Measurements from ENCODE around the gene MRPL33.
"Not testable (repeated sequence)": the region's sequence is repeated elsewhere in the genome, so short reads cannot be mapped to it uniquely, and the experiment has no call there.

Gene MRPL33

DNA sequence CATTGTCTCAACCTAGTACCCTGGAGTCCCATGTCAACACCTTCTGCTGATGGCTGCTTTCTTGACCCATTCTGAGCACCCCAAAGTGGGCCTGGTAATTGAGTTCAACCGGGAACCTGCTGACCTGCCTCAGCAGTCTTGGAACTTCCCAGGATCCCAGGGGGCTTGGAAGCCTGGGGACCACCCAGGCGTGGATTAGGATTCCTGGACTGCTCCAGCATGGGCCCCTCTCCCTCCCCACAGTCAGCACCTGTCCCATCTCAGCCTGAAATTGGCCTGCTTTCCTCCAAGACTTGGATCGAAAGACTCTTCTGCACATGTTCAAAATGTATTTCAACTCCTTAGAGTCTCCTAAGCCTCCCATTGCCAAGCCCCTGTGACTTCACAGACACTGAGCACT lies 15.4 kb upstream of the MRPL33 start:
- no peaks in the 10 kb centered on the region for H3K9me3 Mint-ChIP-seq
- no peaks in the 10 kb centered on the region for H3K4me1 Mint-ChIP-seq
- H3K27me3 Mint-ChIP-seq = peaks cover 1% of the 10 kb centered on the region
- no peaks in the 10 kb centered on the region for H3K36me3 Mint-ChIP-seq
- no peak overlapping the region for H3K4me3 Mint-ChIP-seq
- H3K27ac Mint-ChIP-seq = no peak overlapping the region

DNA sequence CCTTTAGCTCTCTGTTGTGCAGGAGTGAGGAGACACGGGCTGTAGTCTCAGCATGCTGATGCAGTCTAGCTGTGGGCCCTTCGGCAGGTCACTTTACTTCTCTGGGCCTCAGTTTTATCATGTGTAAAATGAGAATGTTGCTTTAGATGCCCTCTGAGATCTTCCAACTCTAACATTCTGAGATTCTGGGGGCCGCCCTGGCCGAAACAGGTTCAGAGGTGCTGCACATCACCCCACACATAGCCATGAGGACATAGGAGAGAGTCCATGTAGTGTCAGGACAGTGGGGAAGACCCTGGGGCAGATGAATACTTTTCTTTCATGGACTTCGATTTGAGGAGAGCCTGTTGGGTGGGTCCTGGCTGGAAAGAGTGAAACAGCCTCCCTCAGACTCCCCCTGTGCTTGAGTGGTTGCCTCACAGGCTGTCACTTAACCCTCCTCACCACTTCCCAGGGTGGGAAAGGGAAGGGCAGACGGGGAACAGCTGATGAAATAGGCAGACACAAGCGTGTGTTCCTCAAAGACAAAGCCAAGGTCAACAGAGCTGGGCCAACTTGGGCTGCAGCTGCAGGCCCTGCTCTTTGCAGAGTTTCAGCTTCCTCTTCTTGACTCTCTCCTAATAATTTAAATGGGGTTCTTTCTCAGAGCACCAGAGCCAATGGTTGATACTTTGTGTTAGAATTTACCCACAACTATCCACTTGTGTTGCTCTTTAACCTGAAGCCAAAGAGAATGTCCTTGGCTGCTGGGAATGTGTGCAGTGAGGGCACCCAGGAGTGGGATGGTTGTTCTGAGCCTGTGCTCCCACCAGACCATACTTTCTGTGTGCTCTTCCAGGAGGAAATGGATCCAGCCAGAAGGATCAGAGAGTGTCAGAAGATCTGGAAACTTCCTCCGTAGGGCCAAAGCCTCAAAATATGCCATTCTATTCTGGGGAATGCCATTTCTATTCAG lies 14.7 kb upstream of the MRPL33 start:
- Mint-ChIP-seq H3K4me3 (no peak overlapping the region), H3K9me3 (no peaks in the 10 kb centered on the region), H3K36me3 (no peaks in the 10 kb centered on the region), H3K27me3 (peaks cover 1% of the 10 kb centered on the region), H3K4me1 (no peaks in the 10 kb centered on the region), H3K27ac (no peak overlapping the region)

- no peaks in the 10 kb centered on the region for H3K9me3 Mint-ChIP-seq
- H3K4me3 Mint-ChIP-seq = no peak overlapping the region
- H3K36me3 Mint-ChIP-seq = no peaks in the 10 kb centered on the region
- no peaks in the 10 kb centered on the region for H3K27me3 Mint-ChIP-seq
- H3K27ac Mint-ChIP-seq = no peak overlapping the region
- H3K4me1 Mint-ChIP-seq = peaks cover 13% of the 10 kb centered on the region
These were observed 8.3 kb upstream of the MRPL33 start for GRCh38 chr2:27762951-27763906.

DNA sequence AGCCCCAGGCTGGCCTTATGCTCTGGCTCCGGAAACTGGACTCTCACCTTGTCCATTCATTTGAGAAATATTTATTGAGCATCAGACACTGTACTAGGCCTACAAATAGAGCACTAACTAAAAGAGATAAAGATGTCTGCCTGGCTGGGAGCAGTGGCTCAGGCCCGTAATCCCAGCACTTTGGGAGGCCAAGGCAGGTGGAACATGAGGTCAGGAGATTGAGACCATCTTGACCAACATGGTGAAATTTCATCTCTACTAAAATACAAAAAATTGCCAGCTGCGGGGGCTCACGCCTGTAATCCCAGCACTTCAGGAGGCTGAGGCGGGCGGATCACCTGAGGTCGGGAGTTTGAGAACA lies 7.6 kb upstream of the MRPL33 start:
- H3K27me3 Mint-ChIP-seq = no peaks in the 10 kb centered on the region

DNA sequence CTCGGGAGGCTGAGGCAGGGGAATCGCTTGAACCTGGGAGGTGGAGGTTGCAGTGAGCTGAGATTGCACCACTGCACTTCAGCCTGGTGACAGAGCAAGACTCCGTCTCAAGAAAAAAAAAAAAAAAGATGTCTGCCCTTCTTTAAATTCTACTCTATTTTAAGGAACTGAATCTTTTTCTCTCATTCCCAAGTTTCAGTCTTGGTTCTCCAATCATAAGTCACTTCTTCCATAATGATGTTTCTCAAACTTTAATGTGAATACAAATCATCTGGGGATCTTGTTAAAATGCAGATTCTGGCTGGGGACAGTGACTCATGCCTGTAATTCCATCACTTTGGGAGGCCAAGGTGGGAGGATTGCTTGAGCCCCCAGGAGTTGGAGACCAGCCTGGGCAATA lies 7.0 kb upstream of the MRPL33 start:
- not testable (repeated sequence) for H3K27ac Mint-ChIP-seq, H3K4me3 Mint-ChIP-seq

More for the DNA sequence above, 7.6 kb upstream of the MRPL33 start:
- H3K4me3 Mint-ChIP-seq = no peak overlapping the region
- H3K4me1 Mint-ChIP-seq = peaks cover 13% of the 10 kb centered on the region
- no peaks in the 10 kb centered on the region for H3K36me3 Mint-ChIP-seq
- H3K9me3 Mint-ChIP-seq = no peaks in the 10 kb centered on the region
- no peak overlapping the region for H3K27ac Mint-ChIP-seq

GRCh38 chr2:27765621-27766286 lies 5.8 kb upstream of the MRPL33 start:
- Mint-ChIP-seq H3K4me3 (peak overlapping the region; percentile 66), H3K27ac (peak overlapping the region; percentile 65), H3K4me1 (peaks cover 17% of the 10 kb centered on the region), H3K27me3 (no peaks in the 10 kb centered on the region), H3K9me3 (no peaks in the 10 kb centered on the region), H3K36me3 (no peaks in the 10 kb centered on the region)

More for the DNA sequence above, 7.0 kb upstream of the MRPL33 start:
- H3K27me3 Mint-ChIP-seq, H3K9me3 Mint-ChIP-seq, H3K36me3 Mint-ChIP-seq: not testable (repeated sequence)
- peaks cover 13% of the 10 kb centered on the region for H3K4me1 Mint-ChIP-seq

DNA sequence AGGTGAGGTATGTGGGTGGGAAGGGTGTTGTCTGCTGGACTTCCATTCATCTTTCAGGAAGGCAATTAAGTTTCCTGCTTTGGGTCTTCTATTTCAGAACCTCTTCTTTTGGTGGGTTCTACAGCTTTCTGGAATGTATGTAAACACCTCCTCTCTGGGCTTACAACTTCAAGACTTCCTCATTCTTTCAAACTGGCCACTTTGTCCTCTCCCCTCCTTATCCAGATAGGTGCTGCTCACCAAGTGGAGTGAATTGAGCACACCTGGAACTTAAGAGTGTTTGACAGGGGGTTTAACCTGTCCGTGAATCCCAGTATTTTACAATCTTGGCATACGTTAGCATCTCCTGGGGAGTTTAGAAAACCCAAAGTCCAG lies 5.2 kb upstream of the MRPL33 start:
- peak overlapping the region; percentile 46 for H3K27ac Mint-ChIP-seq
- H3K4me3 Mint-ChIP-seq = peak overlapping the region; percentile 66
- H3K27me3 Mint-ChIP-seq = no peaks in the 10 kb centered on the region

GRCh38 chr2:27771202-27771547 lies 344 bp upstream of the MRPL33 start:
- Mint-ChIP-seq H3K9me3 (no peaks in the 10 kb centered on the region), H3K27ac (peak overlapping the region; percentile 99), H3K27me3 (no peaks in the 10 kb centered on the region), H3K4me3 (peak overlapping the region; percentile 99), H3K4me1 (peaks cover 49% of the 10 kb centered on the region), H3K36me3 (peaks cover 7% of the 10 kb centered on the region)

More for the DNA sequence above, 5.2 kb upstream of the MRPL33 start:
- Mint-ChIP-seq H3K9me3 (no peaks in the 10 kb centered on the region), H3K4me1 (peaks cover 22% of the 10 kb centered on the region), H3K36me3 (no peaks in the 10 kb centered on the region)

DNA sequence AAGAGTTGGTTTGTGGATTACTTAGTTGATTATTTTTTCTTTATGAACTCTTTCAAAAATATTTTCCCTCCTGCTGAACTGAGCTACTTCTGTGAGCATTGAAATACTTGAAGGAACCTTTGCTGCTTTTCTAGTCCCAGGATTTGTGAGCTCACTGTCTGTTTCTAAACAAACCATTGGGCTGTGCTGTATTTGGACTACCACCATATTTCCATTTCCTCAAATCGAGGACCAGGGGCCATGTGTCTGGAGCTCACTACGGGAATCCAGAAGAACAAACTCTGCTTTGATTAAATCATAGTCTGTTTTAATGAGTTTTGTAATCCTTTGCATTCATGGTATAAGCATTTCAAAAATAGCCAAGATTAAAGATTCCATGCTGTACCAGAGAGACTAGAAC lies 1.3 kb downstream of the MRPL33 start:
- peak overlapping the region; percentile 99 for H3K4me3 Mint-ChIP-seq
- peaks cover 56% of the 10 kb centered on the region for H3K4me1 Mint-ChIP-seq
- peak overlapping the region; percentile 70 for H3K27ac Mint-ChIP-seq
- H3K27me3 Mint-ChIP-seq = no peaks in the 10 kb centered on the region
- no peaks in the 10 kb centered on the region for H3K9me3 Mint-ChIP-seq
- peaks cover 7% of the 10 kb centered on the region for H3K36me3 Mint-ChIP-seq

- H3K27me3 Mint-ChIP-seq = no peaks in the 10 kb centered on the region
- H3K9me3 Mint-ChIP-seq = no peaks in the 10 kb centered on the region
- H3K27ac Mint-ChIP-seq = peak overlapping the region; percentile 77
- peaks cover 64% of the 10 kb centered on the region for H3K4me1 Mint-ChIP-seq
- peaks cover 11% of the 10 kb centered on the region for H3K36me3 Mint-ChIP-seq
- peak overlapping the region; percentile 99 for H3K4me3 Mint-ChIP-seq
These were observed 2.4 kb downstream of the MRPL33 start for GRCh38 chr2:27773959-27774358.

- H3K27ac Mint-ChIP-seq = peak overlapping the region; percentile 74
- H3K36me3 Mint-ChIP-seq = peaks cover 17% of the 10 kb centered on the region
- H3K4me1 Mint-ChIP-seq = peaks cover 64% of the 10 kb centered on the region
- H3K27me3 Mint-ChIP-seq = no peaks in the 10 kb centered on the region
- no peak overlapping the region for H3K4me3 Mint-ChIP-seq
- no peaks in the 10 kb centered on the region for H3K9me3 Mint-ChIP-seq
These were observed 4.6 kb downstream of the MRPL33 start for GRCh38 chr2:27776097-27776496.

DNA sequence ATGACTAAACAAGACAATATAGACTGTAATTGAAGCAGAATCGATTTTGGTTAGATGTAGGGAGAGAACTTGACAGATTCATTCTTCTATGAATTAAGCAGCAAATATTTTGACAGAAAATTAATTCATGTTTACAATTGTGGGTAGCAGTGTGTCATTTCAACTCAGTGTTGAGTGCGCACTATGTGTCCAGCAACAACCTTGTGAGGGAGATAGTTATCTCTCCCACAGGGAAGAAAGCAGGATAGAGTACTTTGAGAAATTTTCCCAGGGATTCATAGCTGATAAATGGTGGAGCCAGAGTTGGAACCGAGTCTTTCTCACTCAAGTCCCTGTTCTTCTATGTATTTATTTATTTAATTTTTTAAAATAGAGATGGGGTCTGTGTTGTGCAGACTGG lies 5.2 kb downstream of the MRPL33 start:
- Mint-ChIP-seq H3K4me3 (no peak overlapping the region), H3K27me3 (no peaks in the 10 kb centered on the region), H3K27ac (no peak overlapping the region), H3K36me3 (peaks cover 17% of the 10 kb centered on the region), H3K9me3 (no peaks in the 10 kb centered on the region), H3K4me1 (peaks cover 61% of the 10 kb centered on the region)

- H3K9me3 Mint-ChIP-seq = no peaks in the 10 kb centered on the region
- no peaks in the 10 kb centered on the region for H3K27me3 Mint-ChIP-seq
- H3K27ac Mint-ChIP-seq = no peak overlapping the region
- H3K4me1 Mint-ChIP-seq = peaks cover 40% of the 10 kb centered on the region
- peaks cover 16% of the 10 kb centered on the region for H3K36me3 Mint-ChIP-seq
- no peak overlapping the region for H3K4me3 Mint-ChIP-seq
These were observed 8.0 kb downstream of the MRPL33 start for GRCh38 chr2:27779417-27780055.

DNA sequence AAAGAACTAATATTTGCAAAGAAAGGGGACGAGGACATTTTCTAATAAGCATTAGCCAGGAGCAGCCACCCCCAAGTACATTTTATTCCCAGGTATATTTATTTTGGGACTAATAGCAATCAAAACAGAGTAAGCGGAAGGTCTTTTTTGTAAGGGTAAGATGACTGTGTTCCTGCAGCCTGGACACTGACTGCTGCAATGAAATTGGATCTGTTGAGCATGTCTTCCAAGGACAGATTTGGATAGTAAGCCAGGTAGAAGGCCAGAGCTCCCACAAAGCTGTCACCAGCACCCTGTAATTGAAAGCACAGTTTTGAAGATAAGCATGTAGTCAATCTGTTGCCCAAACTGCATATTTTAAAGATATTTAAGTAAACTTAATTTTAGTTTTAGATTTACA lies 10.0 kb downstream of the MRPL33 start:
- peaks cover 26% of the 10 kb centered on the region for H3K4me1 Mint-ChIP-seq
- no peaks in the 10 kb centered on the region for H3K9me3 Mint-ChIP-seq
- no peak overlapping the region for H3K4me3 Mint-ChIP-seq
- no peak overlapping the region for H3K27ac Mint-ChIP-seq
- no peaks in the 10 kb centered on the region for H3K27me3 Mint-ChIP-seq
- H3K36me3 Mint-ChIP-seq = peaks cover 15% of the 10 kb centered on the region

DNA sequence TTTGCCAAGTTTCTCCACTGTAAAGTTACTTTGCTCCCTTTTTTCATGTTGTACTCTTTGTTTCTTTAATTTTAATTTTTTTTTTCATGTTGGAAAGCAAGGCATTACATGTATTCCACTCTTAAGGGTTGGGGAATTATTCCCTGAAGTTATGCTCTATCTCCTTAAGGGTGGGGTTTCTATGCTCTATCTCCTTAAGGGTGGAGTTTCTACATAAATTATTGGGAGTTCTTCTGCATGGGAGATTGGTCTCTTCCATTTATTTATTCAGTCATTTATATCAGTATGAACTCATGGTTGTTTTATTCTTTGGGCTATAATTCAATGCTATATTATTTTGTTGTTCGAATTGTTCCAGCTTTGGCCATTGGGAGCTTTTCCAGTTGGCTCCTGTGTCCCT lies 11.2 kb downstream of the MRPL33 start:
- H3K36me3 Mint-ChIP-seq = peaks cover 15% of the 10 kb centered on the region
- peaks cover 19% of the 10 kb centered on the region for H3K4me1 Mint-ChIP-seq
- H3K27ac Mint-ChIP-seq = no peak overlapping the region
- H3K27me3 Mint-ChIP-seq = no peaks in the 10 kb centered on the region
- no peaks in the 10 kb centered on the region for H3K9me3 Mint-ChIP-seq
- H3K4me3 Mint-ChIP-seq = no peak overlapping the region

All from activated naive CD4-positive, alpha-beta T cell treated with anti-CD3 and anti-CD28 coated beads, Interleukin-2, amount 50 U/mL, for 24 hours (primary cell).